Stimulated activated CD4-positive, alpha-beta T cell treated with anti-CD3 and anti-CD28 coated beads, Interleukin-12 subunit alpha, Interleukin-12 subunit beta, amount 100 ng/mL, for 4 hours (primary cell): ENCODE data around the gene GPAT3.
A peak's percentile ranks its signal among the peaks of the same experiment; 100 is the strongest.
"Not testable (repeated sequence)": the region's sequence is repeated elsewhere in the genome, so short reads cannot be mapped to it uniquely, and the experiment has no call there.

Experiments used
- DNase-seq: peaks from one replicate; pipeline ENCODE4 v3.0.0-alpha.2; 2020

The GPAT3 gene

GRCh38 chr4:83535520-83536361 is at the start of gene GPAT3:
Gene GPAT3 (plus strand): TSS chr4:83536108. CDS start chr4:83536623, 515 bp downstream.
- peak; percentile 67 for DNase-seq

GRCh38 chr4:83486457-83487129 is 49.3 kb upstream of the GPAT3 start:
- DNase-seq = no peak

GRCh38 chr4:83489711-83490326 is 46.1 kb upstream of the GPAT3 start:
- DNase-seq = no peak

GRCh38 chr4:83490876-83491450 is 44.9 kb upstream of the GPAT3 start:
- DNase-seq = no peak

GRCh38 chr4:83496085-83496917 is 39.6 kb upstream of the GPAT3 start:
- DNase-seq = not testable (repeated sequence)

- DNase-seq = no peak
Measured at GRCh38 chr4:83498187-83498586, 37.7 kb upstream of the GPAT3 start.

- not testable (repeated sequence) for DNase-seq
Measured at GRCh38 chr4:83501671-83502070, 34.2 kb upstream of the GPAT3 start.

- DNase-seq = no peak
Measured at GRCh38 chr4:83503974-83504373, 31.9 kb upstream of the GPAT3 start.

GRCh38 chr4:83504503-83504902 is 31.4 kb upstream of the GPAT3 start:
- DNase-seq = no peak

GRCh38 chr4:83504996-83505395 is 30.9 kb upstream of the GPAT3 start:
- DNase-seq = no peak

GRCh38 chr4:83509156-83509585 is 26.7 kb upstream of the GPAT3 start:
- DNase-seq = peak; percentile 29

GRCh38 chr4:83510442-83510841 is 25.5 kb upstream of the GPAT3 start:
- no peak for DNase-seq

GRCh38 chr4:83516042-83516772 is 19.7 kb upstream of the GPAT3 start:
- DNase-seq = no peak

GRCh38 chr4:83522239-83522638 is 13.7 kb upstream of the GPAT3 start:
- no peak for DNase-seq

GRCh38 chr4:83527671-83528070 is 8.2 kb upstream of the GPAT3 start:
- DNase-seq = no peak

- peak; percentile 7 for DNase-seq
Measured at GRCh38 chr4:83536362-83537272, 709 bp downstream of the GPAT3 start.

- DNase-seq = no peak
Measured at GRCh38 chr4:83542225-83542624, 6.3 kb downstream of the GPAT3 start.

GRCh38 chr4:83546786-83547185 is 10.9 kb downstream of the GPAT3 start:
- no peak for DNase-seq

GRCh38 chr4:83548151-83548905 is 12.4 kb downstream of the GPAT3 start:
- peak; percentile 39 for DNase-seq

GRCh38 chr4:83552083-83552482 is 16.2 kb downstream of the GPAT3 start:
- DNase-seq = no peak
